GM21576 (cell line): ENCODE results near the gene YAP1.

ENCODE experiments used
- ATAC-seq: cut with Tn5 transposase; IDR thresholded peaks from one replicate; pipeline ENCODE4 v1.9.1; 2021; ENCODE audit warnings: mild to moderate bottlenecking, moderate library complexity; ENCODE audit not compliant: unreplicated experiment

The YAP1 gene

GRCh38 chr11:102155676-102156075 lies 45.4 kb downstream of the YAP1 start:
- no peak for ATAC-seq

GRCh38 chr11:102157219-102157618 lies 47.0 kb downstream of the YAP1 start:
- ATAC-seq: no peak

GRCh38 chr11:102158164-102158735 lies 48.0 kb downstream of the YAP1 start:
- no peak for ATAC-seq

GRCh38 chr11:102163368-102163767 lies 53.1 kb downstream of the YAP1 start:
- ATAC-seq: no peak

- ATAC-seq: no peak
These were observed 56.2 kb downstream of the YAP1 start for GRCh38 chr11:102166175-102167064.

- ATAC-seq: no peak
These were observed 58.2 kb downstream of the YAP1 start for GRCh38 chr11:102168481-102168880.

GRCh38 chr11:102171101-102171500 lies 60.9 kb downstream of the YAP1 start:
- ATAC-seq: no peak

- no peak for ATAC-seq
These were observed 62.0 kb downstream of the YAP1 start for GRCh38 chr11:102172127-102172848.

GRCh38 chr11:102177126-102177525 lies 66.9 kb downstream of the YAP1 start:
- no peak for ATAC-seq

- ATAC-seq: no peak
These were observed 67.9 kb downstream of the YAP1 start for GRCh38 chr11:102177974-102178631.

- no peak for ATAC-seq
These were observed 69.1 kb downstream of the YAP1 start for GRCh38 chr11:102179371-102179770.

GRCh38 chr11:102184269-102184987 lies 74.2 kb downstream of the YAP1 start:
- no peak for ATAC-seq

GRCh38 chr11:102186551-102187191 lies 76.4 kb downstream of the YAP1 start:
- no peak for ATAC-seq

- no peak for ATAC-seq
These were observed 77.3 kb downstream of the YAP1 start for GRCh38 chr11:102187416-102188151.

GRCh38 chr11:102188488-102188887 lies 78.2 kb downstream of the YAP1 start:
- no peak for ATAC-seq

GRCh38 chr11:102191832-102192231 lies 81.6 kb downstream of the YAP1 start:
- no peak for ATAC-seq

GRCh38 chr11:102192349-102193066 lies 82.3 kb downstream of the YAP1 start:
- ATAC-seq: no peak

- ATAC-seq: no peak
These were observed 84.0 kb downstream of the YAP1 start for GRCh38 chr11:102194257-102194656.

GRCh38 chr11:102194990-102195389 lies 84.7 kb downstream of the YAP1 start:
- no peak for ATAC-seq
